A204.1 (cell line): ENCODE measurements around the gene FAM117A.

Experiments
- FAIRE-seq: peaks from 2 replicates; lab custom pipeline; 2012; peaks lifted over from hg19 to GRCh38; lab: Jason Lieb, UNC

FAM117A gene, protein sequence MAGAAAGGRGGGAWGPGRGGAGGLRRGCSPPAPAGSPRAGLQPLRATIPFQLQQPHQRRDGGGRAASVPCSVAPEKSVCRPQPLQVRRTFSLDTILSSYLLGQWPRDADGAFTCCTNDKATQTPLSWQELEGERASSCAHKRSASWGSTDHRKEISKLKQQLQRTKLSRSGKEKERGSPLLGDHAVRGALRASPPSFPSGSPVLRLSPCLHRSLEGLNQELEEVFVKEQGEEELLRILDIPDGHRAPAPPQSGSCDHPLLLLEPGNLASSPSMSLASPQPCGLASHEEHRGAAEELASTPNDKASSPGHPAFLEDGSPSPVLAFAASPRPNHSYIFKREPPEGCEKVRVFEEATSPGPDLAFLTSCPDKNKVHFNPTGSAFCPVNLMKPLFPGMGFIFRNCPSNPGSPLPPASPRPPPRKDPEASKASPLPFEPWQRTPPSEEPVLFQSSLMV

DNA sequence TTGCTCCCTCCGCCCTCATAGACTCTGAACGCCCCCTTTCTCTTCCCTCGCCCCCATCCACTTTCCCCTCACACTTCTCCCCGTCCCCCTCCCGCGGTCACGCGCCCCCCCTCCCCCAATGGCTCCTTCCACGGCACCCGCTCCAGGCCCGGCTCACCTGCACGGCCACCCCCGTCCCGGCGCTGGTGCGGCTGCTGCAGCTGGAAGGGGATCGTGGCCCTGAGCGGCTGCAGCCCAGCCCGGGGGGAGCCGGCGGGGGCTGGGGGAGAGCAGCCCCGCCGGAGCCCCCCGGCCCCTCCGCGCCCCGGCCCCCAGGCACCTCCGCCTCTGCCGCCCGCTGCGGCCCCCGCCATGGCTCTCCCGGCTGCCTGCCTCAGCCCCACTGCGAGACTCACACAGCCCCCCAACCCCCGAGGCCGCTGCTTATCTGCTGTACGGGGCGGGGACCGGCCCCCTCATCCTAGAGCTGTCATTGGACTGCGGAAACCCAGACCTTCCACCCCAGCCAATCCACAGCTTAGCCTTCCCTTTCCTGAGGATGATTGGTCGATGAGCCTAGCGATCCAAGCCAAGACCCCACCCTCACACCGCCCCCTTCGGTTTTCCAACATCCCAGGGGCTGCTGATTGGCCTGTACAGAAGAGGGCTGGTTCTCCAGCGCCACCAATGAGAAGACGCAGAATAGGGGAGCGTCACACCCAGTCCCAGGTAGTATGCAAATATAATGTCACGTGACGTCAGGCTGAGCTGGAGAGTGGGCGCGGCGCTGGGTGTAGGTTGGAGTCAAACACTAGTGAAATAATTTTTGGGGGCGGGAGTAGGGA lies at the start of gene FAM117A:
Gene FAM117A (minus strand): TSS at position 397 of the 824 bp plus-strand sequence. CDS start 44 bp downstream, at position 353.
- peak; percentile 96 for FAIRE-seq

DNA sequence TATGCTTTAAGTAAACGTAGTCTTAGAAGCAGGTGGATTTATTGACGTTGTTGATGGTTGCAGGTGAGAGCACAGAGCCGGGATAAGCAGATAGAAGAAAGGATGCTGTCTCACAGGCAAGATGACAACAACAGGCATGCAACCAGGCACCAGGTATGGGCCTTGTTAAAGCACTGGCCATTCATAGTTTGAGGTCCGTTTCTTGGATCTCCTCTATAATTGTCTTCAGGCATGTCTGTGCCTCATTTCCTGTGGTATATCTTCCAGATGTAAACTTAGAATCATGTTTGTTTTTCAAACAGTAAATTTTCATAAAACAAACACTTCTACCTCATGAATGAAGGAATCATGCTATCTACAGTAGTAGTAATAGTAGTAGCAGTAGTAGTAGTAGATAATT lies 45.1 kb upstream of the FAM117A start:
- FAIRE-seq, result no peak

- no peak for FAIRE-seq
Observed at GRCh38 chr17:49798738-49799137, 34.8 kb upstream of the FAM117A start.

DNA sequence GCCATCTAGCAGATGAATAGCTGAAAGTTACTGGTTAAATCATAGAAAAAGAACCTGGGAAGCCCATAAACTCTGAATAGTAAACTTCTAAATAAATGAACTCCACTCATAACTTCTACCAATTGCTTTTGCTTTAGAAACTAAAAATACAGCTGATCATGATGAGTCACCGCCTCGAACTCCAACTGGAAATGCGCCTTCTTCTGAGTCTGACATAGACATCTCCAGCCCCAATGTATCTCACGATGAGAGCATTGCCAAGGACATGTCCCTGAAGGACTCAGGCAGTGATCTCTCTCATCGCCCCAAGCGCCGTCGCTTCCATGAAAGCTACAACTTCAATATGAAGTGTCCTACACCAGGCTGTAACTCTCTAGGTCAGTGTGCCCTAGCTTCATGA lies 34.3 kb upstream of the FAM117A start:
- no peak for FAIRE-seq

- FAIRE-seq, result no peak
Observed at GRCh38 chr17:49795372-49795771, 31.4 kb upstream of the FAM117A start.

DNA sequence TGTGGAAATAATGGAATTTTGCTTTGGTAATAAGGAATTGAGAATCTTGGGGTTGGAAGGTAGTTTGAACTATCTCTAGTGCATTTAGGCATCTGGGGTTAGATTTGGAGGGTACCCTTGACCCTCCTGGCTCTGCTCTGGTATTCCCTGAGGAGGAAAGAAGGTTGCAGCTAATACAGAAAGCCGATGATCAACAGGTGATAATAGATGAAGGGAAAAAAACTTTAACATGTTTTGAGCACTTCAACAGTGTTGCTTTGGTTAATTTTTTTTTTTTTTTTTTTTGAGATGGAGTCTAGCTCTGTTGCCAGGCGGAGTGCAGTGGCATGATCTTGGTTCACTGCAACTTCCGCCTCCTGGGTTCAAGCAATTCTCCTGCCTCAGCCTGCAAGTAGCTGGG lies 29.4 kb upstream of the FAM117A start:
- no peak for FAIRE-seq

DNA sequence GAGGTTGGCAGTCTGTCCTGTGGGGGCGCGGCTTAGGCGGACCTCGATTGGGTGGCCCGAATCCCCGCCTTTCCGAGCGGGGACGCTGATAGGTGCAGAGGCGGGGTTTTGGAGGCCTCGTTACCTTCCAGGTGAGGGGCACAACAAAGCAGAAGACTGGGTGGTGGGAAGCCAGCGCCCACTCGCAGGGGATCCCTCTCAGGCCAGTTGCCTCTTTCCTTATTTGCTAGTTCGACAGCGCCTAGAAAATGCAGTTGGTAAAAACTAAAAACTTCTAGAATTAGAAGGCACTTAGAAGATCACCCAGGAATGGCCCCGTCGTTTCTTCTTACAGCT lies 25.3 kb upstream of the FAM117A start:
- no peak for FAIRE-seq

GRCh38 chr17:49788478-49789242 lies 24.7 kb upstream of the FAM117A start, which contains the start of gene KAT7:
KAT7 (plus strand) TSS chr17:49788681; CDS start chr17:49788835, 154 bp downstream.
- FAIRE-seq, result peak; percentile 98

DNA sequence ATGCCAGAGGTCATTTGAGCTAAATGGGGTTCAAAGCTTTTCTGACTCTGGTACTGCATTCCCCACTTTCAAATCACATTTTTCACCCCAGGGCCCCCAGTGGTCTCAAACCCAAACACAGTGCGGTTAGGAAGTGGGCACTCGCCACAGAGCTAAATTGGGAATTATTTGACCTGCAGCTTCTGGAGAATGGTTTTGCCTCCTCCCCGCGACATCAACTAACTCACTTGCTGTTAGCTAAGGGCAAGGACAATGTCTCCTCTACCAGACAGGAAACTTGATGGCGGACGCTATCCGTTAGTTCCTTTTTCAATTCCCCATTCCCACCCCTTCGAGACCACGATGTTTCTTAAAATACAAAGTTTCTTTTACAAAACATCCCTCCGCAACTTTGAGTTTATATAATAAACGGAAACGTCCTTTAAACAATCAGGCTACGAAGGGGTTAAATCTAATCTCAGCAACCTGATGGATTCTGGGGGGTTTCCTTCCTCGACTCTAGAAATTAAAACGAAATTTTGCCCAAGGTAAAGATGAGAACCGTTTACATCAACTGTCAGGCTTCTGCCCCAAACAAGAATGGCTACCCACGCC lies 24.1 kb upstream of the FAM117A start:
- FAIRE-seq, result no peak

DNA sequence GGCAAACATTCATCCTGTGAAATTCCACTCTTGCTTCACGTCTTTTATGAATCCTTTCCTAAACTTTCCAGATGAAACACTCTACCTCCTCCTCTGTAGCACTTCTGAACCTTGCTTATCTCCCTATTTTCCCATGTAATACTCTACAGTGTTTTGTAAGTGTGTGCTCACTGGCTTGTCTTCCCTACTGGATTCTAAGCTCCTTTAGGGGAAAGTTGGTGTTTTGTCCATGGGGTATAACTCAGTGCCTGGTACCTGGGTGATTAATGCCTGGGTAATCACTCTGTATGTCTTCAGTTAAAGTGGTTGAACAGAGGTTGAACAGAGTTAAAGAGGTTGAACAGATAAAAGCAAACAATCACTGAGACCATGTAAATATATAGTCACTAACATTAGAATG lies 20.7 kb upstream of the FAM117A start:
- FAIRE-seq, result no peak

DNA sequence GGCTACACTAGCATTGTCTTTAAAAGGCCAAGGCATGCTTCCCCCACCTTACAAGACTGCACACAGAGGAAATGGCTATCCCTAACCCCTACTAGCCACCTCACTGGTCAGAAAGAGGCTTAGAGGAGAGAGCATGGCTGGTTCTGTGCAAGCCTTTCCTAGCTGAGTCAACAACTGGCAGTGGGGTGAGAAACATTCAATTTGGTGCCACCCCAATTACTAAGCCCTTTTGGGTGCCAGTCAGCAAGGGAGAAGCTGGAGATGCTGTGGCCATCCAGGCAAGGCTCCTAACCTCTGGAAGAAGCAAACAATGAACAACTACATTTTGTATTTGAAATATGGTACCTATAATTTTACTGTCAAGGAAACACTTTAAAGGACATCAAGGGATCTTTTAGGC lies 19.9 kb upstream of the FAM117A start:
- no peak for FAIRE-seq

DNA sequence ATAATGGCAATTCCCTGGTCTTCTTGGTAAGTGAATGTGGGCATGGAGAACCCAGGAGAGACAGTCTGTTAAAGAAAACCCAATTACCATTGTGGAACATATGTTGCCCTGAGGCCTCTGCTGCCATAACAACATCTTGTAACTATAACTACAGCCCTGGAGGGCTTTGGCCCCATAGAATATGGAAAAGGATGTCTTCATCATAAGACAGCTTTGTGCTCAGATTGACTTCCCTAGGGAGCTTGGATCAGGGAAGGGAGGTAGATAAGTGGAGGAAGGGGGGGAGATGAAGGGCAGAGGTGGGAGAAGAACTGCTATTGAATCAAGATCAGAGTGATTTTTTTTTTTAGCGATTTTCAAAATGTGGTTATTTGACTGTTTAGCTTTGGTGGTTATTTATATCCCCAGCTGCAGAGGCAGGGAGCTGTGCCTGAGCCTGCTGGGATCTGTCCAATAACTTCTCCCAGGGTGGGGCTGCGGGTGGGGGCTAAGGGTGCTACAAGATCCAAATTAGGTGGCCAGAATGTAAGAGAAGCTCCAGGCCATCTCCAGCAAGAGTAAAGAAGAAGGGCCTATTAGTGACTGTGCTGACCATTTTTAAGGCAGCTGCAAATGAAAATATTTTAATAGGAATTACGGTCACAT lies 19.3 kb upstream of the FAM117A start:
- no peak for FAIRE-seq

GRCh38 chr17:49779739-49780231 lies 15.9 kb upstream of the FAM117A start:
- peak; percentile 61 for FAIRE-seq

DNA sequence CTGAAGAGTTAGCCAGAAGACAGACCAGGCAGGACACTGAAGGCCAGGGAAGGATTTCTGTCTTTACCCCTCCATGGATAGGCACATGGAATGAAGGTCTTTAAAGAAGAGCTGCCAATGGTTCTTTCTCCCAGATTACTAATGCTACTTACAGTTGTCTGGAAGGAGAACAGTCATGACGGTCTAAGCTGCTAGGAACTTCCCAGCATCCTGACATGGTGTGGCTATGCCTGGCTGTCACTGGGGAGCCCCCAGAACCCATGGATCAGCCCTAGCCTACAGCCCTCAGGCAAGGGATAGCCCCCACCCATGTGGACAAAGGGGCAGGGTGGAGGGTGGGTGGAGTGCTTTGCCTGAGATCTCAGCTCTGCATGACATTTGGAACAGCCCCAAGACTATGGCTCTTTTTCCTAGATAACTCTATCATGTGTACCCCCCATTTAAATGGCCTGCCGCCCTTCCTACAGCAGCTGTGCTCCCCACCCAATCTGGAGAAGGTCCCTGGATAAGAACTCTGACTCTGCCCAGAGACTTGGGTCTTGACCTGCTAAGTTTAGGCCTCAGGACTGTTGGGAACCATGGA lies 15.3 kb upstream of the FAM117A start:
- FAIRE-seq, result no peak

DNA sequence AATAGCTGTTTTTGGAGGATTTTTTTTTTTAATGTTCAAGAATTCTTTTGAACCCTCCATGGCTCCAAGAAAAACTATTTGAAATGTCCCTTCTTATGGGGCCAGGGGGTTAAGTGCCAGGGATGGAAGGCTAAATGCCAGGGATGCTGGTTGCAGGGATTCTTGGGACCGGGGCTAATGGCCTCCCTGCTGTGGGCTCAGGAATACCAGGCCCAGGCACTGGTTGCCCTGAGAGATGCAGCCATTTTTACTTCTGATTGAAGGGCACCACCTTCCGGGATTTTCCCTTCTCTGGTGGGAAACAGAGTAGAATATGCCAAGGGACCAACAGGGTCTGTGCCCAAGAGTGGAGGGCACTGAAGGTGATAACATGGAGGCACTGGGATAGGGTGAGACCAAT lies 13.6 kb upstream of the FAM117A start:
- no peak for FAIRE-seq

- FAIRE-seq, result no peak
Observed at GRCh38 chr17:49776551-49777300, 12.8 kb upstream of the FAM117A start.

- no peak for FAIRE-seq
Observed at GRCh38 chr17:49775546-49776260, 11.8 kb upstream of the FAM117A start.

DNA sequence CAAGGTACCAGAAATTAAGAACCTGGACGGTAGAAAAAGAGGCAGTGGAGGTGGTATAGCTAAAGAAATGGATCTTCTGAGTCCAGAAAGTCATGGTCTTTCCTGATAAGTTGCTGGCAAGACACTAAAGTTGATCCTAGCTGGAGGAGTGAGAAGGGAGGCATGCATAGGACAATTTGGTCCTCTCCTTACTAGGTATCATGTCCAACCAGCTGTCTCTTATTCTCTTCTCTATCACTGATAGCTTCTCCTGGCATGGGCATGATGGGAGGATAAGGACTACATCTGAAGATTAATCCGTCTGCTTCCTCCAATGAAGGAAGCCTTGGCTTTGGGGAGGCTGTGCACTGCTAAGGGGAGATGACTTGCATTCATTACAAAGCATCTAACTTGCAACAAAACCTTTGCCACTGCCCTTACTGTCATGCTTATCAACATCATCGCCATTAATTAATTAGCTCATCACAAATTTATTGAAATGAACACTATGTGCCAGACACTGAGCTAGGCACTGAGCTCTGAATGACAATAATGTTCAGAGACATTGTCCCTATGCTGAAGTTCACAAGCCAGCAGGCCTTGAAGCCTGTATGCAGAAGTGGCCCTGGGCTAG lies 3.1 kb upstream of the FAM117A start:
- no peak for FAIRE-seq

- FAIRE-seq, result no peak
Observed at GRCh38 chr17:49764559-49765180, 739 bp upstream of the FAM117A start.
